GM18870 (cell line): ENCODE results near the gene KCTD12.
"Not testable (repeated sequence)": the region's sequence is repeated elsewhere in the genome, so short reads cannot be mapped to it uniquely, and the experiment has no call there.

Experiments used
- ATAC-seq: cut with Tn5 transposase; IDR thresholded peaks from one replicate; pipeline ENCODE4 v1.9.1; 2021; ENCODE audit warnings: moderate library complexity; ENCODE audit not compliant: unreplicated experiment

The KCTD12 gene

GRCh38 chr13:76886292-76887075 is at the start of gene KCTD12:
KCTD12 (minus strand) TSS chr13:76886405; CDS start chr13:76886148, 257 bp downstream.
- peak; percentile 41 for ATAC-seq

- no peak for ATAC-seq
Observed at GRCh38 chr13:76934671-76935070, 48.5 kb upstream of the KCTD12 start.

GRCh38 chr13:76932076-76932475 is 45.9 kb upstream of the KCTD12 start:
- no peak for ATAC-seq

GRCh38 chr13:76929851-76930374 is 43.7 kb upstream of the KCTD12 start:
- ATAC-seq: no peak

- ATAC-seq: no peak
Observed at GRCh38 chr13:76929320-76929719, 43.1 kb upstream of the KCTD12 start.

- ATAC-seq: no peak
Observed at GRCh38 chr13:76928456-76928855, 42.3 kb upstream of the KCTD12 start.

GRCh38 chr13:76927955-76928354 is 41.8 kb upstream of the KCTD12 start:
- ATAC-seq: no peak

GRCh38 chr13:76925115-76925514 is 38.9 kb upstream of the KCTD12 start:
- ATAC-seq: no peak

- no peak for ATAC-seq
Observed at GRCh38 chr13:76921516-76921915, 35.3 kb upstream of the KCTD12 start.

GRCh38 chr13:76917755-76918481 is 31.7 kb upstream of the KCTD12 start:
- ATAC-seq: not testable (repeated sequence)

- ATAC-seq: no peak
Observed at GRCh38 chr13:76917095-76917494, 30.9 kb upstream of the KCTD12 start.

- no peak for ATAC-seq
Observed at GRCh38 chr13:76913898-76914297, 27.7 kb upstream of the KCTD12 start.

GRCh38 chr13:76912476-76912875 is 26.3 kb upstream of the KCTD12 start:
- no peak for ATAC-seq

- ATAC-seq: no peak
Observed at GRCh38 chr13:76904507-76904906, 18.3 kb upstream of the KCTD12 start.

GRCh38 chr13:76903544-76904162 is 17.4 kb upstream of the KCTD12 start:
- ATAC-seq: peak; percentile 97

- not testable (repeated sequence) for ATAC-seq
Observed at GRCh38 chr13:76899066-76899465, 12.9 kb upstream of the KCTD12 start.

- ATAC-seq: not testable (repeated sequence)
Observed at GRCh38 chr13:76897171-76897570, 11.0 kb upstream of the KCTD12 start.

- peak; percentile 66 for ATAC-seq
Observed at GRCh38 chr13:76894401-76895110, 8.4 kb upstream of the KCTD12 start.

- ATAC-seq: no peak
Observed at GRCh38 chr13:76892488-76892887, 6.3 kb upstream of the KCTD12 start.

- no peak for ATAC-seq
Observed at GRCh38 chr13:76890021-76890420, 3.8 kb upstream of the KCTD12 start.

- no peak for ATAC-seq
Observed at GRCh38 chr13:76889254-76889653, 3.0 kb upstream of the KCTD12 start.
